HepG2 (cell line): ENCODE measurements around the gene WDR26. TPM values are rescaled to one million over a fixed set of nuclear protein-coding genes. Genes with fewer than 3 reads are reported as not detected.
A peak's percentile ranks its signal among the peaks of the same experiment; 100 is the strongest.

Experiments
- ATAC-seq: fragments of 200-7000 bp; cut with Tn5 transposase; 3 replicates; pipeline ENCODE4 v1.9.1; 2020; ENCODE audit warnings: mild to moderate bottlenecking, moderate library complexity
- BruUV-seq: library from RNA; stranded (reverse); fragments of 400-500 nt; replicated peaks from 2 replicates; lab custom pipeline; 2021; lab: Mats Ljungman, UMichigan
- CTCF ChIA-PET: fragments of 300-600 bp; formaldehyde crosslinking; extraction: SDS; loops from one replicate; lab custom pipeline; 2021; ENCODE audit warnings: low total read pairs, inconsistent platforms, low intra/inter-chr PET ratio; lab: Yijun Ruan, JAX
- POLR2A ChIA-PET: fragments of 350-600 bp; sonication (Branson Sonifier 250); formaldehyde crosslinking; loops from one replicate; lab custom pipeline; 2020; ENCODE audit warnings: antibody characterized with exemption, inconsistent platforms; lab: Yijun Ruan, JAX
- DNase-seq: peaks from one replicate; pipeline ENCODE4 v3.0.0-alpha.2; 2015; ENCODE audit warnings: low spot score
- FAIRE-seq: peaks from 3 replicates; lab custom pipeline; 2011; peaks lifted over from hg19 to GRCh38; lab: Jason Lieb, UNC
- H2AFZ ChIP-seq: one replicate; pipeline ENCODE4 v1.6.1; 2011; ENCODE audit warnings: low read length, inconsistent platforms
- H3K27ac ChIP-seq: fragments of 300-600 bp; 3 replicates; pipeline ENCODE4 v1.8.0; 2011; ENCODE audit warnings: mixed run types, mild to moderate bottlenecking, mixed read lengths, low read length, inconsistent platforms; ENCODE audit not compliant: insufficient read depth; ENCODE audit errors: extremely low read length
- H3K27me3 ChIP-seq, 2 experiments: fragments of 200-600 bp in 1 of 2; 2 replicates in 1 of 2; 3 replicates in 1 of 2; pipeline versions ENCODE4 v1.6.0 to v1.8.0; 2011; ENCODE audit warnings: low read length in 2 of 2, mild to moderate bottlenecking in 2 of 2, moderate library complexity in 2 of 2, inconsistent platforms in 1 of 2; ENCODE audit not compliant: insufficient read depth in 2 of 2, control insufficient read depth in 1 of 2
- H3K36me3 ChIP-seq, 2 experiments: fragments of 200-600 bp in 1 of 2; replicated peaks in 1 of 2; 2 replicates in 1 of 2; 3 replicates in 1 of 2; pipeline versions ENCODE4 v1.5.1 to v1.8.0; 2011; ENCODE audit warnings: low read length in 2 of 2, inconsistent platforms in 1 of 2; ENCODE audit not compliant: insufficient read depth in 2 of 2, control insufficient read depth in 1 of 2
- H3K4me1 ChIP-seq: 2 replicates; pipeline ENCODE4 v1.5.1; 2012; ENCODE audit warnings: low read length, inconsistent platforms; ENCODE audit not compliant: insufficient read depth
- H3K4me2 ChIP-seq: 2 replicates; pipeline ENCODE4 v1.6.0; 2011; ENCODE audit warnings: low read depth, low read length, inconsistent platforms
- H3K4me3 ChIP-seq, 3 experiments: fragments of 200-600 bp in 1 of 3; sonication (generic), shearing (Covaris generic) in 1 of 3; replicated peaks in 1 of 3; 2 replicates each; pipeline ENCODE4 v1.5.1; 2011 to 2016; ENCODE audit warnings: low read length in 3 of 3, inconsistent platforms in 2 of 3, low read depth in 2 of 3, mild to moderate bottlenecking in 2 of 3, control low read depth in 1 of 3, mixed read lengths in 1 of 3; ENCODE audit not compliant: insufficient read depth in 1 of 3
- H3K79me2 ChIP-seq: one replicate; pipeline ENCODE4 v1.6.1; 2011; ENCODE audit warnings: low read length, inconsistent platforms; ENCODE audit not compliant: insufficient read depth
- H3K9ac ChIP-seq: 2 replicates; pipeline ENCODE4 v1.6.0; 2011; ENCODE audit warnings: mild to moderate bottlenecking, low read depth, low read length, inconsistent platforms; ENCODE audit not compliant: insufficient read depth
- H3K9me3 ChIP-seq: 2 replicates; pipeline ENCODE4 v1.5.1; 2012; ENCODE audit warnings: mild to moderate bottlenecking, low read length
- H4K20me1 ChIP-seq: 2 replicates; pipeline ENCODE4 v1.6.0; 2011; ENCODE audit warnings: inconsistent platforms, mild to moderate bottlenecking, low read length, moderate library complexity; ENCODE audit not compliant: insufficient read depth
- ASH2L ChIP-seq: fragments of 300-600, 200-600 bp; sonication (generic); IDR thresholded peaks from 2 replicates; pipeline ENCODE4 v1.7.0; 2017; ENCODE audit warnings: low read depth, mild to moderate bottlenecking, moderate library complexity, mixed read lengths, low read length; ENCODE audit not compliant: insufficient read length
- LCORL ChIP-seq, 2 experiments: fragments of 450-650 bp in 1 of 2; sonication (generic) in 1 of 2; formaldehyde crosslinking in 1 of 2; IDR thresholded peaks; 2 replicates each; pipeline versions ENCODE4 v1.5.0 to v1.6.1; 2017 to 2020; ENCODE audit warnings: antibody characterized with exemption in 1 of 2, missing genetic modification reagents in 1 of 2
- MTA3 ChIP-seq: sonication (generic); formaldehyde crosslinking; IDR thresholded peaks from 2 replicates; pipeline ENCODE4 v1.4.0; 2020; ENCODE audit warnings: missing genetic modification reagents
- MYC ChIP-seq: sonication (generic); formaldehyde crosslinking; IDR thresholded peaks from 2 replicates; pipeline ENCODE4 v1.9.0; 2021; ENCODE audit warnings: missing genetic modification reagents, borderline replicate concordance
- RARA ChIP-seq: IDR thresholded peaks from 2 replicates; pipeline ENCODE4 v1.6.1; 2016; ENCODE audit warnings: missing genetic modification reagents, missing compliant biosample characterization
- SALL1 ChIP-seq: sonication (generic); formaldehyde crosslinking; IDR thresholded peaks from 2 replicates; pipeline ENCODE4 v1.8.0; 2022; ENCODE audit warnings: mild to moderate bottlenecking, missing genetic modification reagents
- SIN3A ChIP-seq: IDR thresholded peaks from 2 replicates; pipeline ENCODE4 v1.6.1; 2011; ENCODE audit warnings: low read depth, mild to moderate bottlenecking, control low read depth, low read length, borderline replicate concordance
- ZMYM4 ChIP-seq: sonication (generic); formaldehyde crosslinking; IDR thresholded peaks from 2 replicates; pipeline ENCODE4 v1.8.1; 2023; ENCODE audit warnings: mild to moderate bottlenecking, missing genetic modification reagents
- ZNF251 ChIP-seq: sonication (generic); formaldehyde crosslinking; IDR thresholded peaks from 2 replicates; pipeline ENCODE4 v1.9.0; 2021; ENCODE audit warnings: mild to moderate bottlenecking, missing genetic modification reagents
- ZNF501 ChIP-seq: sonication (generic); formaldehyde crosslinking; IDR thresholded peaks from 2 replicates; pipeline ENCODE4 v1.5.1; 2020; ENCODE audit warnings: mild to moderate bottlenecking, moderate library complexity, missing genetic modification reagents
- WGBS: methylation state at CpG from one replicate; pipeline ENCODE4 v1.1.6; 2017; ENCODE audit warnings: low lambda C conversion rate; 5-methylcytosine and 5-hydroxymethylcytosine counted together
- in situ Hi-C: cut with HindIII; loops from 2 replicates; pipeline ENCODE4 v1.10.0; 2017; ENCODE audit warnings: low pct_unique_long_range_greater_than_20kb; ENCODE audit not compliant: extremely low pct_ligation_motif_present
- intact Hi-C: fragments of 100-400 bp; cut with micrococcal nuclease; formaldehyde crosslinking; loops from one replicate; pipeline ENCODE4 v1.10.0; 2022; ENCODE audit not compliant: unreplicated experiment
- polyA plus RNA-seq, 8 experiments: library from polyadenylated mRNA; depleted of rRNA in 3 of 8; stranded (reverse) in 7 of 8; unstranded in 1 of 8; fragments of >200 nt; fragmentation: Illumina TruSeq in 4 of 8; extraction: Trizol in 4 of 8; gene quantifications; 2 replicates each; pipeline versions ENCODE4 v1.2.1 to v1.2.3, GENCODE V29; 2011 to 2016; ENCODE audit warnings: low read depth in 4 of 8, missing spikeins in 1 of 8, mixed read lengths in 1 of 8; ENCODE audit not compliant: insufficient read depth in 1 of 8
- total RNA-seq, 5 experiments: library from RNA; depleted of rRNA; stranded (reverse); fragments of >200 nt; fragmentation: Illumina TruSeq; extraction: Trizol; gene quantifications; 2 replicates each; pipeline ENCODE4 v1.2.3, GENCODE V29; 2016; ENCODE audit warnings: low read depth in 1 of 5
- TF ChIP-seq, protein P1 (sequence below): sonication (generic); formaldehyde crosslinking; IDR thresholded peaks from 2 replicates; pipeline ENCODE4 v1.4.0; 2020; ENCODE audit warnings: missing genetic modification reagents, borderline replicate concordance
- TF ChIP-seq, protein P2 (sequence below): sonication (generic); formaldehyde crosslinking; IDR thresholded peaks from 2 replicates; pipeline ENCODE4 v1.4.0; 2020; ENCODE audit warnings: mild to moderate bottlenecking, missing genetic modification reagents
- TF ChIP-seq, protein P3 (sequence below): sonication (generic); formaldehyde crosslinking; IDR thresholded peaks from 2 replicates; pipeline ENCODE4 v1.9.0; 2022; ENCODE audit warnings: low read depth, missing genetic modification reagents
- TF ChIP-seq, protein P4 (sequence below): IDR thresholded peaks from 2 replicates; pipeline ENCODE4 v1.6.1; 2016; ENCODE audit warnings: missing biosample characterization, missing genetic modification reagents, low read depth

WDR26 gene
- total and polyA plus RNA-seq, 2 of the 13 experiments (the other 11 are each of a cell fraction or from before 2014, with no cell fraction given): 13.2 to 23.7 TPM

DNA sequence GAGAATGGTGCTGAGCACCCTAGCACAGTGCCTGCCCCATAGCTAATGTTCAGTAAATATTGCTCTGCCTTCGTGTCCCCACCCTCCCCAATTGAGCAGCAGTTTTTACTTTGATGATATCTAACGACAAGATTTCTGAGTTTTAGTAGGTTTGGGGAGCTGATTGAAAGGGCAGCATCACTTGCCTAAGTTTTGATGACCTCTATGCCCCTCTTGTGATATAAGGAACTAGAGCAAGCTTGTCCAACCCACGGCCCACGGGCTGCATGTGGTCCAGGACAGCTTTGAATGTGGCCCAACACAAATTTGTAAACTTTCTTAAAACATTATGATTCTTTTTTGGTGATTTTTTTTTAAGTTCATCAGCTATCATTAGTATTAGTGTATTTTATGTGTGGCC, 76.4 kb downstream of the WDR26 start:
- no peak overlapping the region for H2AFZ ChIP-seq
- H3K27me3 ChIP-seq: no peaks in the 10 kb centered on the region; a peak in 1 of 5 replicates
- peak overlapping the region; percentile 72; the same call in 1 of the 2 replicates for H3K9ac ChIP-seq
- H3K9me3 ChIP-seq: no peaks in the 10 kb centered on the region
- WGBS: 50% methylated on average over 4 of the region's 4 CpGs
- H3K4me1 ChIP-seq: peaks cover 49% of the 10 kb centered on the region
- H3K27ac ChIP-seq: no peak overlapping the region
- intact Hi-C loops: loop anchor here (5.0 kb wide), 1 partner anchor 99 kb away; no protein-coding TSS in a partner anchor
- H3K79me2 ChIP-seq: peaks cover 32% of the 10 kb centered on the region
- FAIRE-seq: no peak
- no TSS peak for BruUV-seq
- H3K4me3 ChIP-seq: peak overlapping the region; percentile 71 to 95 (median 90)
- POLR2A ChIA-PET: interaction anchor here (1.9 kb wide), 1 partner anchor 28 kb away, joined by 5 read pairs; the partner anchor contains the start of gene NVL
- no peak for DNase-seq
- CTCF ChIA-PET: no interaction called here
- 0 out of 2 replicates have a peak, but pooled peaks cover 2% of the 10 kb centered on the region for H4K20me1 ChIP-seq
- H3K36me3 ChIP-seq: no peaks in the 10 kb centered on the region
- no peak for ATAC-seq
- peak overlapping the region; percentile 88 for H3K4me2 ChIP-seq
- in situ Hi-C loops: no loop called here
- TF ChIP-seq ZNF501 (CRISPR knock-in tag) (no peak), LCORL (IDR thresholded peaks at IDR 0.05) (no peak), LCORL (CRISPR knock-in tag; IDR thresholded peaks at IDR 0.05) (no peak), MYC (CRISPR knock-in tag) (no peak), SIN3A (no peak), ZMYM4 (no peak), RARA (CRISPR knock-in tag) (no peak), MTA3 (CRISPR knock-in tag) (no peak), ZNF251 (CRISPR knock-in tag) (no peak), SALL1 (CRISPR knock-in tag) (no peak), ASH2L (no peak)
- TF ChIP-seq, protein P1, sequence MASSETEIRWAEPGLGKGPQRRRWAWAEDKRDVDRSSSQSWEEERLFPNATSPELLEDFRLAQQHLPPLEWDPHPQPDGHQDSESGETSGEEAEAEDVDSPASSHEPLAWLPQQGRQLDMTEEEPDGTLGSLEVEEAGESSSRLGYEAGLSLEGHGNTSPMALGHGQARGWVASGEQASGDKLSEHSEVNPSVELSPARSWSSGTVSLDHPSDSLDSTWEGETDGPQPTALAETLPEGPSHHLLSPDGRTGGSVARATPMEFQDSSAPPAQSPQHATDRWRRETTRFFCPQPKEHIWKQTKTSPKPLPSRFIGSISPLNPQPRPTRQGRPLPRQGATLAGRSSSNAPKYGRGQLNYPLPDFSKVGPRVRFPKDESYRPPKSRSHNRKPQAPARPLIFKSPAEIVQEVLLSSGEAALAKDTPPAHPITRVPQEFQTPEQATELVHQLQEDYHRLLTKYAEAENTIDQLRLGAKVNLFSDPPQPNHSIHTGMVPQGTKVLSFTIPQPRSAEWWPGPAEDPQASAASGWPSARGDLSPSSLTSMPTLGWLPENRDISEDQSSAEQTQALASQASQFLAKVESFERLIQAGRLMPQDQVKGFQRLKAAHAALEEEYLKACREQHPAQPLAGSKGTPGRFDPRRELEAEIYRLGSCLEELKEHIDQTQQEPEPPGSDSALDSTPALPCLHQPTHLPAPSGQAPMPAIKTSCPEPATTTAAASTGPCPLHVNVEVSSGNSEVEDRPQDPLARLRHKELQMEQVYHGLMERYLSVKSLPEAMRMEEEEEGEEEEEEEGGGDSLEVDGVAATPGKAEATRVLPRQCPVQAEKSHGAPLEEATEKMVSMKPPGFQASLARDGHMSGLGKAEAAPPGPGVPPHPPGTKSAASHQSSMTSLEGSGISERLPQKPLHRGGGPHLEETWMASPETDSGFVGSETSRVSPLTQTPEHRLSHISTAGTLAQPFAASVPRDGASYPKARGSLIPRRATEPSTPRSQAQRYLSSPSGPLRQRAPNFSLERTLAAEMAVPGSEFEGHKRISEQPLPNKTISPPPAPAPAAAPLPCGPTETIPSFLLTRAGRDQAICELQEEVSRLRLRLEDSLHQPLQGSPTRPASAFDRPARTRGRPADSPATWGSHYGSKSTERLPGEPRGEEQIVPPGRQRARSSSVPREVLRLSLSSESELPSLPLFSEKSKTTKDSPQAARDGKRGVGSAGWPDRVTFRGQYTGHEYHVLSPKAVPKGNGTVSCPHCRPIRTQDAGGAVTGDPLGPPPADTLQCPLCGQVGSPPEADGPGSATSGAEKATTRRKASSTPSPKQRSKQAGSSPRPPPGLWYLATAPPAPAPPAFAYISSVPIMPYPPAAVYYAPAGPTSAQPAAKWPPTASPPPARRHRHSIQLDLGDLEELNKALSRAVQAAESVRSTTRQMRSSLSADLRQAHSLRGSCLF: no peak
- TF ChIP-seq, protein P2, sequence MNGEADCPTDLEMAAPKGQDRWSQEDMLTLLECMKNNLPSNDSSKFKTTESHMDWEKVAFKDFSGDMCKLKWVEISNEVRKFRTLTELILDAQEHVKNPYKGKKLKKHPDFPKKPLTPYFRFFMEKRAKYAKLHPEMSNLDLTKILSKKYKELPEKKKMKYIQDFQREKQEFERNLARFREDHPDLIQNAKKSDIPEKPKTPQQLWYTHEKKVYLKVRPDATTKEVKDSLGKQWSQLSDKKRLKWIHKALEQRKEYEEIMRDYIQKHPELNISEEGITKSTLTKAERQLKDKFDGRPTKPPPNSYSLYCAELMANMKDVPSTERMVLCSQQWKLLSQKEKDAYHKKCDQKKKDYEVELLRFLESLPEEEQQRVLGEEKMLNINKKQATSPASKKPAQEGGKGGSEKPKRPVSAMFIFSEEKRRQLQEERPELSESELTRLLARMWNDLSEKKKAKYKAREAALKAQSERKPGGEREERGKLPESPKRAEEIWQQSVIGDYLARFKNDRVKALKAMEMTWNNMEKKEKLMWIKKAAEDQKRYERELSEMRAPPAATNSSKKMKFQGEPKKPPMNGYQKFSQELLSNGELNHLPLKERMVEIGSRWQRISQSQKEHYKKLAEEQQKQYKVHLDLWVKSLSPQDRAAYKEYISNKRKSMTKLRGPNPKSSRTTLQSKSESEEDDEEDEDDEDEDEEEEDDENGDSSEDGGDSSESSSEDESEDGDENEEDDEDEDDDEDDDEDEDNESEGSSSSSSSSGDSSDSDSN (CRISPR knock-in tag): no peak
- TF ChIP-seq, protein P3, sequence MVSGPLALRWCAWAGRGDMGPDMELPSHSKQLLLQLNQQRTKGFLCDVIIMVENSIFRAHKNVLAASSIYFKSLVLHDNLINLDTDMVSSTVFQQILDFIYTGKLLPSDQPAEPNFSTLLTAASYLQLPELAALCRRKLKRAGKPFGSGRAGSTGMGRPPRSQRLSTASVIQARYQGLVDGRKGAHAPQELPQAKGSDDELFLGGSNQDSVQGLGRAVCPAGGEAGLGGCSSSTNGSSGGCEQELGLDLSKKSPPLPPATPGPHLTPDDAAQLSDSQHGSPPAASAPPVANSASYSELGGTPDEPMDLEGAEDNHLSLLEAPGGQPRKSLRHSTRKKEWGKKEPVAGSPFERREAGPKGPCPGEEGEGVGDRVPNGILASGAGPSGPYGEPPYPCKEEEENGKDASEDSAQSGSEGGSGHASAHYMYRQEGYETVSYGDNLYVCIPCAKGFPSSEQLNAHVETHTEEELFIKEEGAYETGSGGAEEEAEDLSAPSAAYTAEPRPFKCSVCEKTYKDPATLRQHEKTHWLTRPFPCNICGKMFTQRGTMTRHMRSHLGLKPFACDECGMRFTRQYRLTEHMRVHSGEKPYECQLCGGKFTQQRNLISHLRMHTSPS (CRISPR knock-in tag): no peak
- TF ChIP-seq, protein P4, sequence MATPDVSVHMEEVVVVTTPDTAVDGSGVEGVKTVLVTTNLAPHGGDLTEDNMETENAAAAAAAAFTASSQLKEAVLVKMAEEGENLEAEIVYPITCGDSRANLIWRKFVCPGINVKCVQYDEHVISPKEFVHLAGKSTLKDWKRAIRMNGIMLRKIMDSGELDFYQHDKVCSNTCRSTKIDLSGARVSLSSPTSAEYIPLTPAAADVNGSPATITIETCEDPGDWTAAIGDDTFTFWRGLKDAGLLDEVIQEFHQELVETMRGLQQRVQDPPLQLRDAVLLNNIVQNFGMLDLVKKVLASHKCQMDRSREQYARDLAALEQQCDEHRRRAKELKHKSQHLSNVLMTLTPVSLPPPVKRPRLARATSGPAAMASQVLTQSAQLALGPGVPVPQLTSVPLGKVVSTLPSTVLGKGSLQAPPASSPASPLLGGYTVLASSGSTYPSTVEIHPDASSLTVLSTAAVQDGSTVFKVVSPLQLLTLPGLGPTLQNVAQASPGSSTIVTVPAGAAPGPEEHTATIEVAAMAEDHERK (CRISPR knock-in tag): no peak
